Middle frontal gyrus (tissue), 1 donor: Measurements from ENCODE around the gene CDK17.
"Not testable (repeated sequence)": the region's sequence is repeated elsewhere in the genome, so short reads cannot be mapped to it uniquely, and the experiment has no call there.

Source experiments
- DNase-seq: peaks from one replicate; pipeline ENCODE4 v3.0.0-alpha.2; 2015; ENCODE audit warnings: low spot score; ENCODE audit errors: extremely low spot score

The CDK17 gene

DNA sequence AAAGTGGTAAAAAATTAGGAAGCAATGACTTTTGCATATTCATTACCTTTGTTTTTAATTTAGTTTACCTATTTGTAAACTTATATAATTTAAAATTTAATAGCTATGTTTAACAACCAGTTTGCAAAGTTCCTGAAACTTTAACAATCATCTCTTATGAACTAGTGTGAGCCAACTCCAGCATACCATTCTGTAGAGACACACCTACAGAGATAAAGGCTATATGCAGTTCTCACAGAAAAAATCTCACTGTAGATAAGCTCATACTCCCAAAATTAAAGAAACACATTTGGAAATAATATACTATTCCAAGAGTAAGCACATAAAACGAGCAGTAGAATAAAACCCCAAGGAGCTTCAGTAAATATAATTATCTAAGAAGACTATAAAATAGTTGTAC is 77.5 kb downstream of the CDK17 start:
- DNase-seq: no peak

DNA sequence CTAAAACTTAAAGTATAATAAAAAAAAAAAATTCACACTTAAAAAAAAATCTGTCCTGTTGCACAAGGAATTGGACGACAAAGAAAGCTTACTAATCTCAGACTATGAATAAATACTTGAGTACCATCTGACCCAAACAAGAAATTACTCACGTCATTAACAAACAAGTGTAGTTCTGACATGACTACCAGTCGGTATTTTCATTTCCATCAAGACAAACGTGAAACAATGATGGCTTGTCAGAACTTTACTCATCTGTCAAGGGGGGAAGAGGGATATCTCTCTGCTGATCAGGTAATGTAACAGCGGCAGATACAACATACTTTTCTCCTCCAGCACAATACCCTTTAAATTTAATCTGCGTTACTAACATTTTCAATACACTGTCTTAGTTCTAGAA is 78.3 kb downstream of the CDK17 start:
- DNase-seq: no peak

DNA sequence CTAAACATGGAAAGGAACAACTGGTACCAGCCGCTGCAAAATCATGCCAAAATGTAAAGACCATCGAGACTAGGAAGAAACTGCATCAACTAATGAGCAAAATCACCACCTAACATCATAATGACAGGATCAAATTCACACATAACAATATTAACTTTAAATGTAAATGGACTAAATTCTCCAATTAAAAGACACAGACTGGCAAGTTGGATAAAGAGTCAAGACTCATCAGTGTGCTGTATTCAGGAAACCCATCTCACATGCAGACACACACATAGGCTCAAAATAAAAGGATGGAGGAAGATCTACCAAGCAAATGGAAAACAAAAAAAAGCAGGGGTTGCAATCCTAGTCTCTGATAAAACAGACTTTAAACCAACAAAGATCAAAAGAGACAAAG is 82.4 kb downstream of the CDK17 start:
- not testable (repeated sequence) for DNase-seq

DNA sequence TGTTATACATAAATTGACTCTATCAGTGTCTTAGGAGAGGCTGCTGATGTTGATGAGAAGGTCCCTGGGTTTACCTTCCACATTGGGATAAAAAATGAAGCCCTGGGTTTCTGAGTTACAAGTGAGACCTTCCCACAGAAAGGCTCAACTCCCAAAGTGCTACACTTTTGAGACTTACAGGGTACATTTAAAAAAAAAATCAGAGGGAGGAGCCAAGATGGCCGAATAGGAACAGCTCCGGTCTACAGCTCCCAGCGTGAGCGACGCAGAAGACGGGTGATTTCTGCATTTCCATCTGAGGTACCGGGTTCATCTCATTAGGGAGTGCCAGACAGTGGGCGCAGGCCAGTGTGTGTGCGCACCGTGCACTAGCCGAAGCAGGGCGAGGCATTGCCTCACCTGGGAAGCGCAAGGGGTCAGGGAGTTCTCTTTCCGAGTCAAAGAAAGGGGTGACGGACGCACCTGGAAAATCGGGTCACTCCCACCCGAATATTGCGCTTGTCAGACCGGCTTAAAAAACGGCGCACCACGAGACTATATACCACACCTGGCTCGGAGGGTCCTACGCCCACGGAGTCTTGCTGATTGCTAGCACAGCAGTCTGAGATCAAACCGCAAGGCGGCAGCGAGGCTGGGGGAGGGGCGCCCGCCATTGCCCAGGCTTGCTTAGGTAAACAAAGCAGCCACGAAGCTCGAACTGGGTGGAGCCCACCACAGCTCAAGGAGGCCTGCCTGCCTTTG is 84.3 kb downstream of the CDK17 start:
- DNase-seq: not testable (repeated sequence)

DNA sequence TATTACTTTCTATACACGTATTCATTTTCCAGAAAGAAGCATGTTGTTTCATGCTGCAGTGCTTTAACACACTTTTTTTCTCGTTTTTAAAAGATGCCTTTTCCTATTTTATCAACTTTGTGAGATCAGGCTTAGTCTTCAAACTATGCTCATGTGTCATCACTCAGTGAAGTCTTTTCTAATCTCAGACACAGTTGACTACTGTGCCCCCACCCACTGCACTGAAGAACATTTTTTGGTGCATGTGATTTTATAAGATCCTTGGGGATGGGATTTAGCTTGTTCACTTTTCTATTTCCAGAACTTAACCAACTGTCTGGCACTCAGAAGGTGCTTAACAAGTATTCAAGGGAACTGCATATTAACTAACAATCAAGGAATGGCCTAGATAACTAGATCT is 85.5 kb downstream of the CDK17 start:
- no peak for DNase-seq

DNA sequence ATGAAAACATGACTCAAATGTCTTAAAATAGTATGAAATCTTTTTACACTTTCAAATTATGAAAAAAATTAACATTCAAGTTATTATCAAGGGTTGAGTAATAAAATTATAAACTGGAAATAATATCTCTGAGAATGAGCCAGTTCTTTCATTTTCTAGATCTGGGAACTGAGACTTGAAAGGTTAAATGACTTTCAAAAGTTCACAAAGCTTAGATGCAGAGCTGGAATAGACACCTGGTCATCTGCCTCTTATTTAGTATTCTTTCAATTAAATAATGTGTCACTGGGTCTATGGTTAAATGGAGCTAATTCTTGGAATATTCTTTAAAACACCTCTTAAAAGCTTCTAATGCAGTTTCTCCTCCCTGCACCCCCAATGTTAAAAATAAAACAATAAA is 86.6 kb downstream of the CDK17 start:
- DNase-seq: no peak

DNA sequence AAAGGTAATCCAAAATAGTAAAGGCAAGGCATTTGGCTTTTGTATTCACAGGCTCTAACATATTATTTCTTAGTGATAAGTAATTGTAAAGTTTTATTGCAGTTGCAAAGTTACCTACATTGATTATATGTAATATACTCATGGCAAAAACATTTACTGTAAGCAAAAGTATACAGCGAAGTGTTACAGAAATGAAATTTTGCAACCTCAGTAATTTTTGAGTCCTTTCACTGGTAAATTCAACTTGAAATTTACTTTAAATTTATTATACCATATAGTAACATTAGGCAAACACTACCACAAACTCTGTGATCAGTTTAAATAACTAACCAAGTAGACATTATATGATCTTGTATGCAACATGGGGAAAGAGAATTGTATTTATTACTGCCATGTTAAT is 89.0 kb downstream of the CDK17 start:
- no peak for DNase-seq

DNA sequence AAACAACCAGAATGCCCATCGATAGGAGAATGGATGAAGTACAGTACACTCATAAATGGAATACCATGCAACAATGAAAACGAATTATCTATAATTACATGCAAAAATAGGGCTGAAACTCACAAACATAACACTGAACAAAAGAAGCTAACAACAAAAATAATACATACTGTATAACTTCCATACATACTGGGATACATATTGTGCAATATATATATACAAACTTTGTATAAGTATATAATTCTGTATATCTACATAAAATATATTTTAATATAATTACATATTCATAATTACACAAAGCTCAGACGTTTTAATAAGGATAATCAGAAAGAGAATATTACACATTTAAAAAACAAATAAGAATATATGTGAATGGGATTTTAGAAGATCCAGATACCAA is 90.2 kb downstream of the CDK17 start:
- DNase-seq: no peak

DNA sequence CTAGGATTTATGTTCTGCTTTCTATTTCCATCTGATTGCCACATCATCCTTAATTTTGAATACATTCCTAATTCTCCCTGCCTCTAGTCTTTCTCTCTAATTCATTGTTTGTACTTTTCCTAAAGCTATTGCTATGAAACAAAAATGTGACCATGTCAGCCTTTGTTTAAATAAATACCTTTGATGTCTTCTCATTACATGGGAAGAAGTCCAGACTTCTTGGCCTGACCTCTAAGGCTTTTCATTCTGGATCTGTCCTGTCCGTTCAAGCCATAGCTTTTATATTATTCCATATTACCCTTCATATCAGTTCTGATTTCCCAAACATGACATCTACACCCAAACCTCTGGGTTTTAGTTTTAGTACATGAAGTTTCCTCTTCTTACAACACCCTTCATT is 91.4 kb downstream of the CDK17 start:
- no peak for DNase-seq

GRCh38 chr12:96305665-96306064 is 94.6 kb downstream of the CDK17 start:
- DNase-seq: no peak

DNA sequence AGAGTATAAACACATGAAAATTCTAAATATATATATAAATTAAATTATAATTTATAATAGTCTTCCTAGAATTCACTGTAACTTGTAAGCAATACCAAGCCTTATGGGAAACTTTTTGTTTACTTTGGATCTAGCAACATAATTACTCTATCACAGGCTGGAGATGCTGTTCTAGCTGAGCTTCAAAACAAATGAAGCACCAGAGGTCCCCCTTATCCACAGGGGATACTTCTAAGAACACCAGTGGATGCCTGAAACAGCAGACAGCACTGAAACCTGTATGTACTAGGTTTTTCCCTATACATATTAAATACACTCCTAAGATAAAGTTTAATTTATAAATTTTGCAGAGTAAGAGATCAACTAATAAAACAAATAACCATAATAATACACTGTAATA is 96.6 kb downstream of the CDK17 start:
- DNase-seq: no peak

DNA sequence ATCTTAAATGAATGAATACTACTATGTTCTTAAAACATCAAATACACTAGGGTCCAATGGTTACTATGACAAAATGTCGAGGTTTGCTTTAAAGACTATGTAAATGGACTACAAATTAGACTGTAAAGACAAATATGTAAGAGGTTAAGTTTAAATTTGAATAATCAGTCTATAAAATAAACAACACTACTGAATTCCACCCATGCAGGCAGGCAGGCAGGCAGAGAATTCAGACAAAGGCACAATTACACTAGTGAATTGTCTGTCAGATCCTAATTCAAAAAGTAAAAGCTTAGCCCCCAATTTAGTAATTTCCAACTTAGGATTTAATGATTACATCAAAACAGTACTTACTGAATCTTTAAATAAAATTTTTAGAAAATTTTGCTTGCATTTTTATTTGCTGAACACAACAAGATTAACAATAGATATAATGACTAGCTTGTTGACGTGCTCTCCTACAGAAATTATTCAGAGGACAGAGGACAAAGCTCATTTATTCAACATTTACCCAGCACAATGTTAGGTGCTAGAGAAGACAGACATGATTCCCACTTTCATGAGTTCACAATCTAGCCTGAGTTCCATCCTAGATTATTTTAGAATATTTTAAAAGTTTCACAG is 97.4 kb downstream of the CDK17 start:
- DNase-seq: no peak

DNA sequence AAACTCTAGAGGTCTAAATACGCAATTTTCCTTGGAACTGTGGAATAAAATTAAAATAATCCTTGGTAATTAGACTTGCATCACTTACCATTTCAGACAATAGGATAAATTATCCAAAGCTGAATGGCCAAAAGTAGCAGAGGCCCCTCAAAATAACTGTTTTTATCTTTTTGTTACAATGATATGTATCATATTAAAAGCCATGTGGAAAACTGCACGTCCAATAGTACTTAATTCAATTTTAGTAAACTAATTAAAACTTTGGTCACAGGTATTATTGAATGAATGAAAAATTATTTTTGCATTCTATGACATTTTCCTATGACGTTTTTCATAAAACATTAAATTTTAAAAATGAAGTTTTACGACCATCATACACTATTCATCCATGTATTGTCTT is 98.5 kb downstream of the CDK17 start:
- no peak for DNase-seq

DNA sequence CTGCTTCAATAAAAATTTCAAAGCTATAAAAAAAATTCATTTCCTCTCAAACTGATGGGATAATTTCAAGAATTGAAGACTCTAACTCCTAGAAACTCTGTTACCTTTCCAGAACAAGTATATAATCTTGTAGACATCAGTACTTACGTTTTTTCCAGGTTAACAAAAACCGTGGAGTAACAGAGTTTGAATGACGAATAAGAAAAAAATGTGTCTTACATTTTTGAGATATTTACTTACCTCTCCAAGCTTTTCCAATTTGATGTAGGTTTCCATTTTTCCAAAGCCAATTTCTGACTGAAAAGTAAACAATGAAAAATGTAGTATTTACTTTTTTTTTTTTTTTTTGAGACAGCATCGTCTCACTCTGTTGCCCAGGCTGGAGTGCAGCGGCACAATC is 100.2 kb downstream of the CDK17 start:
- no peak for DNase-seq

DNA sequence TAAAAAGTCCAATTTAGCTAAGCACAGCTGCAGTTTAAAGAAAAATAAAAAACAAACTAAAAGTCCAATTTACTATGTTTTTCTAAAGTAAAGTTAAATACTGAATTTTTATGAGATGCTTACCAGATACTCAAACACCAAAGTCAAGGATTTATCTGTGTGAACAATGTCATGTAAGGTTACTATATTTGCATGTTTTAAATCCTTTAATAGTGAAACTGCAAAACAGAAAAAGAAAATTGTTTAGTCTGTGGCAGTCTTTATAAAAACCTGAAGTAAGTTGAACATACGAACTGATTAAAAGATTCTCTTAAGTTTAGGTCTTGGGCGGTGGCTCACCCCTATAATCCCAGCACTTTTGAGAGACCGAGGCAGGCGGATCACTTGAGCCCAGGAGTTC is 102.7 kb downstream of the CDK17 start:
- no peak for DNase-seq

GRCh38 chr12:96295532-96296160 is 104.6 kb downstream of the CDK17 start:
- DNase-seq: no peak

DNA sequence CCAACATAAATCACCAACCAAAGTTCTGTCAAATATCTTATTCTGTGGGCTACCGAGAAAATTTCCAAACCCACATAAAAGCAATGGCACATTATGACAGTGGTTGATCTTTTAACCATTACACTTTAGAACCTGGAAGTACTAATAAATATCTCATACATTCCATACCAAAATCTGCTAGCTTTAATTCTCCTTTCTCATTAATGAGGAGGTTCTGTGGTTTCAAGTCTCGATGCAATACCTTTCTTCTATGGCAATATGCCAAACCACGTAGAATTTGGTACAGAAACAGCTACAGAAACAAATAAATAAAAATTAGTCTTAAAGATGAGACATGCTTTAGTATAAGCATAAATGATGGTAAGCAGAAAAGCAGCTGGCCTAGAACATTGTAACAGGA is 105.4 kb downstream of the CDK17 start:
- DNase-seq: no peak

- DNase-seq: no peak
Observed at GRCh38 chr12:96293093-96293492, 107.1 kb downstream of the CDK17 start.

- no peak for DNase-seq
Observed at GRCh38 chr12:96289067-96289466, 111.2 kb downstream of the CDK17 start.

DNA sequence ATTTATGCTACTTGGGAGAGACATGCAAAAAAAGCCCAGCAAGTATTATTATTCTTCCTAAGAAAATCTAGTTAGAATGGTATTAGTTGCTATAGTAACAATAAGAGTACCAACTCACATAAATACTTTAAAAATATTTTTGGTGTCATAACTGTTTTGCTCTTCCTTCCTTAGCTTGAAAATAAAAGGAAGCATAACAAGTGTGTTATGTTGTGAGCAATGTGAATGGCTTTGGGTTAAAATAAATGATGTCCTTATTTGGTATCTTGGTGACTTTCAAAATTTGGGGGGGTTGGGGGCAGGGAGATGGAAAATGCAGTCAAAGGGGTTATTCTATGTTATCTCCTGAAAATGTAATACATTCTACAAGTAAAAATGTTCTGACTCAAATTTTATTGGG is 115.1 kb downstream of the CDK17 start:
- no peak for DNase-seq

DNA sequence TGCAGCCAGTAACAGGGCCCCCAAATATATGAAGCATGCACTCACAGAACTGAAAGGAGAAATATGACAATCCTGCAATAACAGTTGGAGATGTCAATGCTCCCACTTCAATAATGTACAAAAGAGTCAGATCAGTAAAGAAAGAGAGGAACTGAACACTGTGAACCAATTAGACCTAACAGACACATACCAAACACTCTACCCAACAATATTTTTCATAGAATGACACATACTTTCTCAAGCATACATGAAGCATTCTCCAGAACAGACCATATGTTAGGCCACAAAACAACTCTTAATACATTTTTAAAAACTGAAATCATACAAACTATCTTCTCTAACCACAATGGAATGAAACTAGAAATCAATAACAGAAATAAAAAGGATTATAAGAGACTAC is 125.9 kb downstream of the CDK17 start:
- DNase-seq: no peak

DNA sequence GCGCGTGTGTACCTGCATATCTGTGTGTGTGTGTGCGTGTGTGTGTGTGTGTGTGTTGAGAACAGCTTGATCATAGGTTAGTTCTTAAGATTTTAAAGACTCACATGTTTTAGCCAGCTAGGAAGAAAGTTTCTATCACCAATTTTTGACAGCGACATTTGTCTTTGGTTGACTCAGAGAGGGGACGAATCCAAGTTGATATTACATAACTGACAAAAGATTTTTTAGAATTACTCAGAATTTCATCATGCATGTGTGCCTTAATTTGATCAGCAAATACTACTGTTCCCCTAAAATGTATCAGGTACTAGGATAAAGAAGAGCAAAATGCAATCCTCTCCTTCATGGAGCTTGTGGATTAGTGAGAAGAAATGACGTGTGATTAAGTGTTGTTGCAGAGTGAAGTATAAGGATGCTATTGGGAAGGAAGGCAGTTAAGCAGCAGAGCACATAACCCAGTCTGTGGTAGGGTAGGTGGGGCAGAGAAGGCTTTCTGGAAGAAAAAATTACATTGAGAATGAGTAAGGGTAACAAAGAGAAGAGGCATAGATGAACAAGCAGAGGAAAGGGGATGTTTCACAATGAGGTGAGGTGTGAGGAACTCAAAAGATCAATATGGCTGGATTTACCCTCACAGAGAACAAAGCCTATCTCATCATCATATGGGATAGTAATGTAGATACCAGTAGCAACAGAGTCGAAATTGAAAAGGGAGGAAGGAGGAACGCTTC is 128.6 kb downstream of the CDK17 start:
- DNase-seq: no peak
